ENCODE data around the gene TNXB. TPM values are rescaled to one million over a fixed set of nuclear protein-coding genes. Genes with fewer than 3 reads are reported as not detected.
"Not testable (repeated sequence)": the region's sequence is repeated elsewhere in the genome, so short reads cannot be mapped to it uniquely, and the experiment has no call there.

TNXB gene
- total RNA-seq, 2 donors from 2014 or later: 7.2 to 26.8 TPM

- ATAC-seq (replicated peaks); H3K9me3 Mint-ChIP-seq; H3K4me1 Mint-ChIP-seq; H3K36me3 Mint-ChIP-seq (ENCODE audit: low read depth); H3K4me3 Mint-ChIP-seq; H3K27ac Mint-ChIP-seq; H3K27me3 Mint-ChIP-seq: not testable (repeated sequence)
Observed at GRCh38 chr6:32049736-32050135, 59.4 kb downstream of the TNXB start.

DNA sequence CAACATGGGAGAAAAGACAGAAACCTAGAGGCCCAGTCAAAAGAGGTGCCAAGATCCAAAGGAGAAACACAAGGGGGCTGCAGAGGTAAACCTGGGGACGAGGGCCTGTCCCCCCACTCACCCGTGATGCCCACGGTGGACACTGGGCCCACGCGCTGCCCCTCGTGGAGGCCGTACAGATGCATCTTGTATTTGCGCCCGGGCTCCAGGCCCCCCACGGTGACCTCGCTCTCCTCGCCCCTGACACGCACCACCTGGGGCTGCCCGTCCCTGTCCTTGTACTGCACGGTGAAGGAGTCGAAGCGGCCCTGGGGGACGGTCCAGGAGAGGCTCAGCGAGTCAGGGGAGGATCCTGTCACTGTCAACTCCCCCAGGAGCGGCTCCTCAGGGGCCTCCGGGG lies 60.0 kb downstream of the TNXB start:
- not testable (repeated sequence) for H3K4me1 Mint-ChIP-seq; H3K27ac Mint-ChIP-seq; ATAC-seq (replicated peaks); H3K4me3 Mint-ChIP-seq; H3K36me3 Mint-ChIP-seq (ENCODE audit: low read depth); H3K9me3 Mint-ChIP-seq; H3K27me3 Mint-ChIP-seq

- Mint-ChIP-seq H3K27ac (no peak overlapping the region), H3K4me3 (no peak overlapping the region), H3K36me3 (ENCODE audit: low read depth) (no peaks in the 10 kb centered on the region), H3K27me3 (no peaks in the 10 kb centered on the region), H3K4me1 (no peaks in the 10 kb centered on the region), H3K9me3 (no peaks in the 10 kb centered on the region)
- peak; percentile 81 for ATAC-seq (replicated peaks)
Observed at GRCh38 chr6:32047855-32048766, 61.0 kb downstream of the TNXB start.

- H3K27me3 Mint-ChIP-seq: no peaks in the 10 kb centered on the region
- no peak overlapping the region for H3K4me3 Mint-ChIP-seq
- no peak for ATAC-seq (replicated peaks)
- H3K4me1 Mint-ChIP-seq: no peaks in the 10 kb centered on the region
- H3K27ac Mint-ChIP-seq: no peak overlapping the region
- no peaks in the 10 kb centered on the region for H3K36me3 Mint-ChIP-seq (ENCODE audit: low read depth)
- H3K9me3 Mint-ChIP-seq: no peaks in the 10 kb centered on the region
Observed at GRCh38 chr6:32047539-32047854, 61.6 kb downstream of the TNXB start.

GRCh38 chr6:32047084-32047478 lies 62.1 kb downstream of the TNXB start:
- H3K27ac Mint-ChIP-seq: no peak overlapping the region
- H3K36me3 Mint-ChIP-seq (ENCODE audit: low read depth): no peaks in the 10 kb centered on the region
- no peaks in the 10 kb centered on the region for H3K4me1 Mint-ChIP-seq
- no peaks in the 10 kb centered on the region for H3K27me3 Mint-ChIP-seq
- no peak overlapping the region for H3K4me3 Mint-ChIP-seq
- H3K9me3 Mint-ChIP-seq: no peaks in the 10 kb centered on the region
- no peak for ATAC-seq (replicated peaks)

GRCh38 chr6:32046450-32047083 lies 62.6 kb downstream of the TNXB start:
- ATAC-seq (replicated peaks): no peak
- Mint-ChIP-seq H3K27me3 (no peaks in the 10 kb centered on the region), H3K27ac (no peak overlapping the region), H3K36me3 (ENCODE audit: low read depth) (no peaks in the 10 kb centered on the region), H3K4me1 (no peaks in the 10 kb centered on the region), H3K9me3 (no peaks in the 10 kb centered on the region), H3K4me3 (no peak overlapping the region)

- Mint-ChIP-seq H3K4me1 (no peaks in the 10 kb centered on the region), H3K4me3 (no peak overlapping the region), H3K36me3 (ENCODE audit: low read depth) (no peaks in the 10 kb centered on the region), H3K27me3 (no peaks in the 10 kb centered on the region), H3K9me3 (no peaks in the 10 kb centered on the region), H3K27ac (no peak overlapping the region)
- ATAC-seq (replicated peaks): no peak
Observed at GRCh38 chr6:32045811-32046449, 63.2 kb downstream of the TNXB start.

DNA sequence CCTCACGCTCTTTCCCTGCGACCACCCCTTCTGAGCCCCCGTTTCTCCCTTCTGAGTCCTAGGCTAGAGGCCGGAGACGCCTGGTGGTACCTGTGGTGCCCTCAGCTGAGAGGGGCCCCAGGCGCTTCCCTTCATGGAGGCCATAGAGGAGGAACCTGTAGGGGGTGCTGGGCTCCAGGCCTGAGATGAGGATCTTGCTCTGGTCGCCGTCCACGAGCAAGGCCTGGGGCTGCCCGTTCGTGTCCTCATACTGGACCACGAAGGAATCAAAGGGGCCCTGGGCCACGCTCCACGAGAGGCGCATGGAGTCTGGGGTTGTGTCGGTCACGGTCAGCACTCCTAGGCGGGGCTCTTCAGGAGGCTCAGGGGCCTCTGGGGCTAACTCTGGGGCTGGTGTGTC lies 64.2 kb downstream of the TNXB start:
- H3K4me1 Mint-ChIP-seq; H3K36me3 Mint-ChIP-seq (ENCODE audit: low read depth); H3K9me3 Mint-ChIP-seq: not testable (repeated sequence)

DNA sequence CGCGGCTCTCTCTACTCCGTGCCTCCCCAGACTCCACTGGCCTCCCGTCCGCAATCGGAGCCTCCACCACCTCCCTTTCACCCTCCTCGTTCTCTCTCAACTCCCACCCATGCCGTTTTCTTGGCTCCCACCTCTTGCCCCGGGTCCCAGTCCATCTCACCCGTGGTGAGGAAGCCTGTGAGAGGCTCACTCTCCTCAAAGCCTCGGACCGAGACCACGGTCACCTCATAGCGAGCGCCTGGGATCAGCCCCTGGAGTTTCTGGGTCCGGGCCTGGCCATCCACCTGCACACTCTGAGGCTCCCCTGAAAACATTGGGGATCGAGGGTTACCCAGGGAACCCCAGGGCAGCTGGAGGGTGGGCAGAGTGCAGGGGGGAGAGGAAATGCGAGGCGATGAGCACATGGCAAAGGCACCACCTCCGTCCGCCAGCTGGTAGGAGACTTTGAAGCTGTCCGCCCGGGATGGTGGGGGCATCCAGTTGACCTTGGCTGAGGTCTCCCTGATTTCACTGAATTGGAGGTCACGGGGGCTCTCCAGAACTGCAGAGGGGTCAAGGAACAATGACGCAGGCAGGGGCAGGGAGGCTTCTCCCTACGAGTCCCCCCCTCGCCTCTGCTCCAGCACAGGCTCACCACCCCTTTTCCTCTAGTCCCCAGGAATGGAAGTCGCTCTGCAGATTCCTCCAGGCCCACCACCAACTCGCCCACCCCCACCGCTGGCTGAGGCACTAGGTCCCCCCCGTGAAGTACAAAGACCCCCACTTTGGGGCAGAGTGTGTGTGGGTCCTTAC lies 65.4 kb downstream of the TNXB start:
- H3K27me3 Mint-ChIP-seq; H3K36me3 Mint-ChIP-seq (ENCODE audit: low read depth); H3K4me3 Mint-ChIP-seq; H3K9me3 Mint-ChIP-seq; H3K4me1 Mint-ChIP-seq; H3K27ac Mint-ChIP-seq; ATAC-seq (replicated peaks): not testable (repeated sequence)

More for the DNA sequence above, 64.2 kb downstream of the TNXB start:
- not testable (repeated sequence) for H3K4me3 Mint-ChIP-seq; ATAC-seq (replicated peaks); H3K27ac Mint-ChIP-seq; H3K27me3 Mint-ChIP-seq

DNA sequence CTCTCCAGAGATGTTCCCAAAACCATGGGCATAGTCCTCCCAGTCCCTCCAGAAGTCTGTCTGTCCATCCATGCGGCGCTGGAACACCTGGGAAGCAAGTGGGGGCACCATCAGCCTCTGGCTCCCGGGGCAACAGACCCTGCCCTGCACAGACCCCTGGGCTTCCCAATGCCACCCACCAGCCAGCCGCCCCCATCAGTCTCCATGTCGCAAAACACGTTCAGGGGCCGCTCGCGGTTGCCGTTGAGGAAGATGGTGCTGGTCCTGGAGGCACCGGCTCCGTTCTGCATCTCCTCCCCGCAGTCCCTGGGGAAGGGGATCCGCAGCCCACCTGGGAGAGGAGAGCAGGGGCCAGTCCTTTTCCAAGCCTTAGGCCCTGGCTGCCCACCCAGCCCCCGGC lies 66.9 kb downstream of the TNXB start:
- not testable (repeated sequence) for H3K27ac Mint-ChIP-seq; H3K36me3 Mint-ChIP-seq (ENCODE audit: low read depth); H3K27me3 Mint-ChIP-seq; H3K4me3 Mint-ChIP-seq; ATAC-seq (replicated peaks); H3K4me1 Mint-ChIP-seq; H3K9me3 Mint-ChIP-seq

- ATAC-seq (replicated peaks); H3K27ac Mint-ChIP-seq; H3K4me1 Mint-ChIP-seq; H3K27me3 Mint-ChIP-seq; H3K36me3 Mint-ChIP-seq (ENCODE audit: low read depth); H3K4me3 Mint-ChIP-seq; H3K9me3 Mint-ChIP-seq: not testable (repeated sequence)
Observed at GRCh38 chr6:32041385-32041784, 67.8 kb downstream of the TNXB start.

GRCh38 chr6:32041050-32041321 lies 68.2 kb downstream of the TNXB start:
- H3K4me3 Mint-ChIP-seq; H3K9me3 Mint-ChIP-seq; H3K36me3 Mint-ChIP-seq (ENCODE audit: low read depth); H3K27ac Mint-ChIP-seq; H3K27me3 Mint-ChIP-seq; ATAC-seq (replicated peaks); H3K4me1 Mint-ChIP-seq: not testable (repeated sequence)

DNA sequence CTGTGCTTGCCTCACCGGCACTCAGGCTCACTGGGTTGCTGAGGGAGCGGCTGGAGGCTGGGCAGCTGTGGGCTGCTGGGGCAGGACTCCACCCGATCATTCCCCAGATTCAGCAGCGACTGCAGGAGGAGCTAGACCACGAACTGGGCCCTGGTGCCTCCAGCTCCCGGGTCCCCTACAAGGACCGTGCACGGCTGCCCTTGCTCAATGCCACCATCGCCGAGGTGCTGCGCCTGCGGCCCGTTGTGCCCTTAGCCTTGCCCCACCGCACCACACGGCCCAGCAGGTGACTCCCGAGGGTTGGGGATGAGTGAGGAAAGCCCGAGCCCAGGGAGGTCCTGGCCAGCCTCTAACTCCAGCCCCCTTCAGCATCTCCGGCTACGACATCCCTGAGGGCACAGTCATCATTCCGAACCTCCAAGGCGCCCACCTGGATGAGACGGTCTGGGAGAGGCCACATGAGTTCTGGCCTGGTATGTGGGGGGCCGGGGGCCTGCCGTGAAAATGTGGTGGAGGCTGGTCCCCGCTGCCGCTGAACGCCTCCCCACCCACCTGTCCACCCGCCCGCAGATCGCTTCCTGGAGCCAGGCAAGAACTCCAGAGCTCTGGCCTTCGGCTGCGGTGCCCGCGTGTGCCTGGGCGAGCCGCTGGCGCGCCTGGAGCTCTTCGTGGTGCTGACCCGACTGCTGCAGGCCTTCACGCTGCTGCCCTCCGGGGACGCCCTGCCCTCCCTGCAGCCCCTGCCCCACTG lies 68.7 kb downstream of the TNXB start:
- H3K36me3 Mint-ChIP-seq (ENCODE audit: low read depth); ATAC-seq (replicated peaks); H3K4me3 Mint-ChIP-seq; H3K27me3 Mint-ChIP-seq; H3K9me3 Mint-ChIP-seq; H3K27ac Mint-ChIP-seq; H3K4me1 Mint-ChIP-seq: not testable (repeated sequence)

All from activated T-helper 17 cell treated with anti-CD3 and anti-CD28 coated beads, Interleukin-2, amount 50 U/mL, for 72 hours (primary cell).